ENCODE measurements around the gene NCAPD2. TPM values are rescaled to one million over a fixed set of nuclear protein-coding genes. Genes with fewer than 3 reads are reported as not detected.
A peak's percentile ranks its signal among the peaks of the same experiment; 100 is the strongest.
"Not testable (repeated sequence)": the region's sequence is repeated elsewhere in the genome, so short reads cannot be mapped to it uniquely, and the experiment has no call there.

The NCAPD2 gene
- total RNA-seq, 3 donors from 2014 or later = 29.8 to 36.1 (median 32.9) TPM

- peaks cover 33% of the 10 kb centered on the region for H3K4me1 Mint-ChIP-seq (ENCODE audit: low read depth)
- H3K36me3 Mint-ChIP-seq (ENCODE audit: insufficient read depth) = peaks cover 17% of the 10 kb centered on the region
- H3K4me3 Mint-ChIP-seq = no peak overlapping the region
- DNase-seq (no peak), ATAC-seq (no peak)
- H3K9me3 Mint-ChIP-seq = no peaks in the 10 kb centered on the region
- H3K27me3 Mint-ChIP-seq (ENCODE audit: low read depth) = no peaks in the 10 kb centered on the region
These were observed 56.6 kb downstream of the NCAPD2 start for GRCh38 chr12:6550294-6551062.

GRCh38 chr12:6551063-6551461 is 57.2 kb downstream of the NCAPD2 start:
- H3K36me3 Mint-ChIP-seq (ENCODE audit: insufficient read depth) = peaks cover 11% of the 10 kb centered on the region
- H3K9me3 Mint-ChIP-seq = no peaks in the 10 kb centered on the region
- ATAC-seq = no peak
- H3K27me3 Mint-ChIP-seq (ENCODE audit: low read depth) = no peaks in the 10 kb centered on the region
- H3K4me1 Mint-ChIP-seq (ENCODE audit: low read depth) = peaks cover 33% of the 10 kb centered on the region
- no peak for DNase-seq
- no peak overlapping the region for H3K4me3 Mint-ChIP-seq

DNA sequence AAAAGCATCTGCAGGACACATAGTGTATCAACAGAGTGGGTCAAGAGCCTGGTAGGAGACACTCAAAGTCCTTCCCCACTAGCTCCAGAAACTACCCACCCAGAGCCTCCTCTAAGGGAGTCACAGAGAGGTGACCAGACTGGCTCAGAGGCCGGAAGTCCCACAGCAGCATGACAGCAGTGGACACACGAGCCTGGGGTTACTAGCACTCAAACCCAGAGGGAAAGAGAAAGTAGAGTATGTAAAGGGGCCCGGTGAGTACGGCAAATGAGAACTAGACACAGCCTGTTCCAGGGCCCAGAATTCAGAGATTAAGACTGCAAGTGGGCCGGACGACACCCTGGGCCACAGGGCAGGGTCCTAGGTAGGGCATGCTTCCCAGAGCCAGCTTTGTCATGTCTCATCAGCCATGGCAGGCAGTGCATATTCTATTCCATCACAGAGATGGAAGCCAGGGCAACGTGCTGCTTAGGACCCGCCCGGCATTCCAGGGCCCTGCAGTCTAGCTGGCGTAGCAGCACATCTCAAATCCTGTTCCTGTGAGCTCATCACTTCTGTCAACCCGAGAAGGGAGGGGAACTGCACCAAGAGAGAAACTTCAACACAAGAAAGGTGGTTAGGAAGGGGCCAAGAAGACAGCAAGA is 57.7 kb downstream of the NCAPD2 start:
- peaks cover 36% of the 10 kb centered on the region for H3K4me1 Mint-ChIP-seq (ENCODE audit: low read depth)
- peaks cover 13% of the 10 kb centered on the region for H3K36me3 Mint-ChIP-seq (ENCODE audit: insufficient read depth)
- no peaks in the 10 kb centered on the region for H3K9me3 Mint-ChIP-seq
- no peak for DNase-seq
- H3K27me3 Mint-ChIP-seq (ENCODE audit: low read depth) = no peaks in the 10 kb centered on the region
- no peak for ATAC-seq
- no peak overlapping the region for H3K4me3 Mint-ChIP-seq

DNA sequence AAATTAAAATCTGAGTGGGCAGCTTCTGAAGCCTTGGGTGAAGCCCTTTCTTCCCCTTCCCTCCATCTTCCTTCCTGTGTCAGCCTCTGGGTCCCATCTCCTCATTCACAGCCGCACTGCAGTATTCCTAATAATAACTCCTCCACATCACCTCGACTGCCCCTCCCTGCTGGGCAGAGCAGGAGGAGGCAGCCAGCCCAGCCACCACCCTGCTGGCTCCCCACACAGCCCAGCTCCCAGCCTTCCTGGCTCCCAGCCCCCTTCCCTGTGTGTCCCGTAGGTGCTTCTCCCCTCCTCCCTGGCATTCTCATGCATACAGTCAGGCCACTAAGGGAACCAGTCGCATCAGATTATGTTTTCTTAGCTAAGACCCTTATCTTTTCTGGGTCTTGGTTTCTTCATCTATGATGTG is 58.2 kb downstream of the NCAPD2 start:
- Mint-ChIP-seq H3K27me3 (ENCODE audit: low read depth) (no peaks in the 10 kb centered on the region), H3K4me1 (ENCODE audit: low read depth) (peaks cover 37% of the 10 kb centered on the region), H3K4me3 (no peak overlapping the region), H3K36me3 (ENCODE audit: insufficient read depth) (peaks cover 15% of the 10 kb centered on the region), H3K9me3 (no peaks in the 10 kb centered on the region)
- DNase-seq = no peak
- ATAC-seq = no peak

DNA sequence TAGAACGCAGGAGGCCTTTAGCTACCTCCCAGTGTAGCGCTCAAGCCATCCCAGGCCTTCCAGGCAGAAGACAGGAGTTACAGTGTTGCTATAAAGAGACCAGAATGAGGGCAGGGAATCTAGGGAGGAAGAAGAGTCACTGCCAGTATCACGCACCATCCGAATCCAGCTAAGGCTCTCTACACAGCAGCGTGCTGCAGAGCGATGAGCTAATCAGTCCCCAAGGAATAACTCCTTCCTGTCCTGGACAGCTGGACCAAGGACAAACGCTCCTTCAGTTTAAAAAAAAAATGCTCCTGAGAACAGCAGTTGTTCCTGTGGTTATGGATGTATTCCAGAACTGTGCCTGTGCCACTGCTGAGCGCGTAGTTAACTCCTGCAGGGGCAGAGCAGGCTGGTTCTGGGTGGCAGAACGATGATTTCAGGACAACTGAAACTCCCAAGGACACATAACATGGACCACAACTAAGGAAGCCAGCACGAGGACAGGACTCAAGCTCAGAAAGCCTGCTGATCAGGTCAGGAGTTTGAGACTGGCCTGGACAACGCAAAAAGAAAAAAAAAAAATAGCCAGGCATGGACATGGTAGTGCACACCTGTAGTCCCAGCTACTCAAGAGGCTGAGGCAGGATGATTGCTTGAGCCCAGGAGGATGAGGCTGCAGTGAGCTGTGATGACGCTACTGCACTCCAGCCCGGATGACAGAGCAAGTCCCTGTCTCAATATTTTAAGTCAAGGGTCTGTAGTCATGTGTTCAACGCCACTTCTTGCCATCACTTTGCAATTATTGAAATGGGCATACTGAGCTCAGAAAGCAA is 59.4 kb downstream of the NCAPD2 start:
- peak overlapping the region; percentile 37 for H3K4me3 Mint-ChIP-seq
- H3K9me3 Mint-ChIP-seq = no peaks in the 10 kb centered on the region
- peaks cover 14% of the 10 kb centered on the region for H3K36me3 Mint-ChIP-seq (ENCODE audit: insufficient read depth)
- ATAC-seq (no peak), DNase-seq (no peak)
- no peaks in the 10 kb centered on the region for H3K27me3 Mint-ChIP-seq (ENCODE audit: low read depth)
- peaks cover 37% of the 10 kb centered on the region for H3K4me1 Mint-ChIP-seq (ENCODE audit: low read depth)

DNA sequence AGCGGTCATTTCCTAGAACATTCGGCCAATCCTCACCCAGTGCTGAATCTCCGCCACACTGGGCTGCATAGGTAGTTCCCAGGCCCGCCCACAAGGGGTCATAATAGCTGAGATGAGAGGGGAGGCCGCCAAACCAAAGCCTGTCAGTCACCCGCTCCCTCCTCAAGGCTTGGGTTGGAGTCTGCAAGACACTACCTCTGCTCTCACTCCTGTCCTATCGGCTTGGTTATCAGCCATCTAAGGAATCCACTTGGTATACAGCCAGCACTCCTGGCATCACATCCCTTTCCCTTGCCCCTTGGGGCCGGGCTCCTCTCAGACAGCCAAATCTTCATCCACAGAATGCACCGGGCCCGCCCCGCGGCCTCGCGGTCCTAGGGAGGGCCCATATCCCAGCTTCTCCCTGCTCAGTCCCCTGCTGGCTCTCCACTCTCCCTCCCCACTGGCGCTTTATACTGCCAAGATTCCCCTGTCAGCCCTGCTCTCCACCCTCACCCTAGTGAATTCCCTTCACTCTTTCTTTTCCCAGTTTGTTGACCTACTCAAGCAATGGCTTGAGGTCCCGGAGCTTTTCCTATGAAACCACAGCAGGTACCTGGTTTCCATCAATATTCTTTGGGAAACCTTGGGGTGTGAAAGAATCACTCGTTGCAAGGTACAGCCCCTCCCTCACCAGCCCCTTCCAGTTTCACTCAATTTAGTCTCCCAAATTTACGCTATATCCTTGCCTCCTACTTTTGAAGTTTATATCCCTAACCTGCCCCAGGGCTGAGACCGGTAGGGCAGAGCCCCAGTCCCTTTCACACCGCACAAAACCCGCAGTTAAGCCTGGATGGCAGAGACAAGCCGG is 60.5 kb downstream of the NCAPD2 start:
- peaks cover 10% of the 10 kb centered on the region for H3K36me3 Mint-ChIP-seq (ENCODE audit: insufficient read depth)
- peak overlapping the region; percentile 88 for H3K4me3 Mint-ChIP-seq
- ATAC-seq (peak; percentile 64 to 69), DNase-seq (peak; percentile 63)
- no peaks in the 10 kb centered on the region for H3K9me3 Mint-ChIP-seq
- H3K27me3 Mint-ChIP-seq (ENCODE audit: low read depth) = no peaks in the 10 kb centered on the region
- peaks cover 40% of the 10 kb centered on the region for H3K4me1 Mint-ChIP-seq (ENCODE audit: low read depth)

DNA sequence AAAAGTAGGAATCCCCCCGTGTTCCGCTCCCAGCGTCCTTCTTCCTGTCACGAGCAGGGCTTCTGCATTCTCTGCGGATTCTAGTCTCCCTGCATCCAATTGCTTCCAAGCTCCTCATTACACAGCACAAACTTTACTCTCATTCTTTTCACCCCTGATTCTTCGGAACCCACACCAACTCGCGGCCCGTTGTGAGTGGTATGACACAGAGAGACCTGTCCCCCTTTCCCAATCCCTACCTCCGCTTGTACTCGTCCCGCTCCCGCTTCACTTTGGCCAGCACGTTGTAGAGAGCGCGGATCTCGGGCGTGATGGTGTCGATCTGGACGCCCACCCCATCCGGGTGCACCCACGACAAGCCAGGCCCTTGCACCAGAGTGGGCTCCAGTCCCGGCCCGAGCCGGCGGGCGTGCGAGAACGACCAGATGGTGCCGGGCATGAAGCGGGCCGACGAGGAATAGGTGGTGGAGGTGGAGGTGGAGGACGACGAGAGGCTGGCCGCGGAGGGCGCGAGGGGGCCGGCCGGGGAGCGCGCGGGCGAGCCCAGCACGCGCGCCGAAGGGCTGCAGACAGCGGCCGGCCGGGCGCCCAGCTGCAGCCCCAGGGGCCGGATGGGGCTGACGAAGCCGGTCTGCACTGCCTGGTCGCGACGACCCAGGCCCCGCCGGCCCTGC is 61.3 kb downstream of the NCAPD2 start:
- H3K36me3 Mint-ChIP-seq (ENCODE audit: insufficient read depth) = peaks cover 17% of the 10 kb centered on the region
- peak overlapping the region; percentile 88 for H3K4me3 Mint-ChIP-seq
- H3K9me3 Mint-ChIP-seq = no peaks in the 10 kb centered on the region
- DNase-seq = no peak
- no peaks in the 10 kb centered on the region for H3K27me3 Mint-ChIP-seq (ENCODE audit: low read depth)
- peak; percentile 5 to 9 for ATAC-seq
- H3K4me1 Mint-ChIP-seq (ENCODE audit: low read depth) = peaks cover 40% of the 10 kb centered on the region

DNA sequence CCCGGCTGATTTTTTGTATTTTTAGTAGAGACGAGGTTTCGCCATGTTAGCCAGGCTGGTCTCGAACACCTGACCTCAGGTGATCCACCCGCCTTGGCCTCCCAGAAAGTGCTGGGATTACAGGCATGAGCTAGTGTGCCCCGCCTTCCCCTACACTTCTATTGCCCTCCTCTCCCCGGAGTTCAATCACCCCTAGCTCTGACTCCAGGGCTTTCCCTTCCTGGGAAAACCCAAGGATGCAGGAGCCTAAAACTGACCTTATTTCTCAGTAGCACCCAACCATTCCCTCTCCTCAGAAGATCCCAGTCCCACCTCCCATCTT is 62.6 kb downstream of the NCAPD2 start:
- H3K36me3 Mint-ChIP-seq (ENCODE audit: insufficient read depth) = peaks cover 21% of the 10 kb centered on the region
- H3K27me3 Mint-ChIP-seq (ENCODE audit: low read depth); ATAC-seq; DNase-seq; H3K9me3 Mint-ChIP-seq: not testable (repeated sequence)
- peaks cover 41% of the 10 kb centered on the region for H3K4me1 Mint-ChIP-seq (ENCODE audit: low read depth)
- peak overlapping the region; percentile 88 for H3K4me3 Mint-ChIP-seq

- no peak for ATAC-seq
- H3K36me3 Mint-ChIP-seq (ENCODE audit: insufficient read depth) = peaks cover 21% of the 10 kb centered on the region
- DNase-seq = no peak
- H3K4me3 Mint-ChIP-seq = peak overlapping the region; percentile 88
- H3K4me1 Mint-ChIP-seq (ENCODE audit: low read depth) = peaks cover 40% of the 10 kb centered on the region
- no peaks in the 10 kb centered on the region for H3K27me3 Mint-ChIP-seq (ENCODE audit: low read depth)
- H3K9me3 Mint-ChIP-seq = no peaks in the 10 kb centered on the region
These were observed 63.0 kb downstream of the NCAPD2 start for GRCh38 chr12:6556857-6557256.

- peak; percentile 22 for DNase-seq
- not testable (repeated sequence) for ATAC-seq; H3K4me3 Mint-ChIP-seq; H3K9me3 Mint-ChIP-seq; H3K27me3 Mint-ChIP-seq (ENCODE audit: low read depth)
- H3K4me1 Mint-ChIP-seq (ENCODE audit: low read depth) = peaks cover 28% of the 10 kb centered on the region
- peaks cover 29% of the 10 kb centered on the region for H3K36me3 Mint-ChIP-seq (ENCODE audit: insufficient read depth)
These were observed 64.3 kb downstream of the NCAPD2 start for GRCh38 chr12:6558014-6558760.

DNA sequence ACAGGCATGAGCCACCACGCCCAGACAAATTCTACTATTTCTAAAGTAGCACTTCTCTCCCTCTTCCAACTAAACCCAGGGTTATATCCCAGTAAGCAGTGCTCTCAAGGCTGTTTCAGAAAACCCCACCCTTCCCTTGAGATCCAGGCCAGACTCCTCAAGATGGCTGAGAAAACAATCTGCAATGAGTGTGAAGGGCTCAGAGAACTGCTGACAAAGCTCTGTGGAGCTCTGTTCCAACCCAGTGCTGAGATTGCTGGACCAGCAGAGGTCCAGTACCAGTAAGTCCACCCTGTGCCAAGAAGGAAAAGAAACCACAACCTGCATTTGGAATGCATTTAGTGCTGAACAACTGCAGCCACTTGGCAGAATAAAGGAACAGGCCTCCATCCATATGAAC is 65.6 kb downstream of the NCAPD2 start:
- no peak for ATAC-seq
- Mint-ChIP-seq H3K27me3 (ENCODE audit: low read depth) (no peaks in the 10 kb centered on the region), H3K4me3 (no peak overlapping the region), H3K4me1 (ENCODE audit: low read depth) (peaks cover 24% of the 10 kb centered on the region), H3K36me3 (ENCODE audit: insufficient read depth) (peaks cover 36% of the 10 kb centered on the region), H3K9me3 (no peaks in the 10 kb centered on the region)
- no peak for DNase-seq

DNA sequence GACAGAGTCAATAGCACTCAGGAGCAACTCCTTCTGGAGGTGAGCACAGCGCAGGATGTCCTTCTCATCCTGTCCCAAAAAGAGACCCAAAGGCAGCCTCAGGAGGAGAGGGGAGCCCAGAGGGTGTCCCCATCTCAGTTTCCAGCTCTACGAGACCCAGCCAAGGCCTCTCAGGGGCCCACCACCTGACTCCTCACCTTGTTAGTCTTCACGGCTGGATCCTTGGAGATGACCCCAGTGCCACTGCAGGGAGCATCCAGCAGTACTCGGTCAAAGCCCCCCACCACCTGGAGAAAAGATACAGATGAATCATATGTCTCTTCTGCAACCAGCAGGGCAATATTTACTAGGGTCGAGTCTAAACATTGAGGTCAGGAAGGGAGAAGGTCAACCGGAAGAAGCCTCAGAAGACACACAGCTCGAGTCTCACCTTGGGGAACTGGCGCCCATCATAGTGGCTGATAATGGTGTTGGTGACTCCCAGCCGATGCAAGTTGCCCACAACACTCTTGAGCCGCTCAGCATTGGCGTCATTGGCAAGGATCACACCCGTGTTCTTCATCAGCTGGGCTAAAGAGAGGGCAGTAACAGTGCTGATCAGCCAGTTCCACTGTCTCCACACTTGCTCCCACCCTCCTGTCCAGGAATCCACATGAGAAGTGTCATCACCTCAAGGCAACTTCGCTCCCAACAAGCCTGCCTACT is 66.8 kb downstream of the NCAPD2 start:
- peaks cover 41% of the 10 kb centered on the region for H3K36me3 Mint-ChIP-seq (ENCODE audit: insufficient read depth)
- H3K9me3 Mint-ChIP-seq = no peaks in the 10 kb centered on the region
- H3K27me3 Mint-ChIP-seq (ENCODE audit: low read depth) = no peaks in the 10 kb centered on the region
- H3K4me3 Mint-ChIP-seq = no peak overlapping the region
- H3K4me1 Mint-ChIP-seq (ENCODE audit: low read depth) = peaks cover 18% of the 10 kb centered on the region
- ATAC-seq (no peak), DNase-seq (no peak)

Measured in activated T-cell treated with anti-CD3 and anti-CD28 coated beads, Interleukin-2, amount 50 U/mL, for 4 hours (primary cell).